ENCODE measurements around the gene METTL25B.

METTL25B gene

DNA sequence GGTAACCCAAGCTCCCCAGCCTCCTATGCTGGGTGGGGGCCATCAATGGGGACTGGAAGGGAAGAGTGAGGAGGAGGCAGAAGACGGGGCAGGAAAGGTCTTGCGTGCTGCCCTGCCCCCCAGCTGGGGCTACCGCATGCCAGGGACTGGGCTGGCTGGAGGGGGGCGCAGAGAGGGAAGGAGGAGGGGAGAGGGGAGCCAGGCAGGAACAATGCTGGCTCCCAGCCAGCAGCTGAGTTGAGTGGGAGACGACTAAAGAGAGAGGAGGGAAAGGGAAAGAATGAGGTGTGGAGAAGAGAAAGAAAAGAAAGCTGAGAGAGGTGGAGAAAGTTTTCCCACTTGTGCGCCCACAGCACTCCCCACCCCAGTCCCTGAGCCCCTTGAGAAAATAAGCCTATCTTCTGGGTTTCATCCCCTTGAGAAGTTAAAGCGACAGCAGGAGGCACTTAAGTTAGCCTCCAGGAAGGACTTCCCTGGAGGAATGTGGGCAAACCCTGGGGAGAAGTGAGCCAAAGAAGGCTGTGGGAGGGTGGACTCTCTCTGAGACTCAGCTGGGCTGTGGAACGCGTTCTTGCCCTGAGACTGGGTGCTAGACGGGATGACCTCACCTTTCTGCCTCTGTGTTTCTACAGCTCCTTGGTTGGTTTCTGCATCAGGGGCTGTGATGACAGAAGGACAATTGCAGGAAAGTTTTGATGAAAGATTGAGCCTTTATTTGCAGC lies 38.2 kb upstream of the METTL25B start:
- TF ChIP-seq CTCF (conservative IDR thresholded peaks at IDR 0.05; ENCODE audit: low read length): no peak
- DNase-seq (ENCODE audit: low read depth): peak; percentile 33
- H3K4me3 ChIP-seq (ENCODE audit: low read length): peak overlapping the region; percentile 20

GRCh38 chr1:156690675-156691036 lies 37.6 kb upstream of the METTL25B start:
- no peak for DNase-seq (ENCODE audit: low read depth)
- H3K4me3 ChIP-seq (ENCODE audit: low read length): no peak overlapping the region

DNA sequence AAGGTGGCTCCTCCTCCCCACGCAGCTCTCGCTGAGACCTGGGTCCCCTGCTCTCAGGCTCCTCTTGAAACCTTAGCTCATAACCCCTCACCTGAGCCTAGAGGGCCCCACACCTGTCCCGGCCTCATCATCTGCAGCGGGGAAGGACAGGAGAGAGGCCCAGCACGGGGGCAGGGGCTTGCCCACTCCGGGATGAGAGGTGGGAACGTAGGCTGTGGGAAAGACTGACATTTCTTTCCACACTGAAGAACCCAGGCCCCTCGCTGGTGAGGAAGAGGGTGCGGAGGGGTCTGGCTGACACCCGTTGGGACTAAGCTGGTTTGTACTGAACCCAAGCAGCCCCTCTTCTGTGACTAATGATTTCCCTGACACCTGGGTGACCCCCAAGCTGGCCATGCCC lies 37.1 kb upstream of the METTL25B start:
- TF ChIP-seq CTCF (conservative IDR thresholded peaks at IDR 0.05; ENCODE audit: low read length): no peak
- no peak overlapping the region for H3K4me3 ChIP-seq (ENCODE audit: low read length)
- no peak for DNase-seq (ENCODE audit: low read depth)

More at GRCh38 chr1:156690675-156691036, 37.6 kb upstream of the METTL25B start:
- TF ChIP-seq CTCF (conservative IDR thresholded peaks at IDR 0.05; ENCODE audit: low read length): no peak

GRCh38 chr1:156691665-156692440 lies 36.4 kb upstream of the METTL25B start:
- no peak overlapping the region for H3K4me3 ChIP-seq (ENCODE audit: low read length)
- peak; percentile 33 for TF ChIP-seq CTCF (conservative IDR thresholded peaks at IDR 0.05; ENCODE audit: low read length)
- no peak for DNase-seq (ENCODE audit: low read depth)

DNA sequence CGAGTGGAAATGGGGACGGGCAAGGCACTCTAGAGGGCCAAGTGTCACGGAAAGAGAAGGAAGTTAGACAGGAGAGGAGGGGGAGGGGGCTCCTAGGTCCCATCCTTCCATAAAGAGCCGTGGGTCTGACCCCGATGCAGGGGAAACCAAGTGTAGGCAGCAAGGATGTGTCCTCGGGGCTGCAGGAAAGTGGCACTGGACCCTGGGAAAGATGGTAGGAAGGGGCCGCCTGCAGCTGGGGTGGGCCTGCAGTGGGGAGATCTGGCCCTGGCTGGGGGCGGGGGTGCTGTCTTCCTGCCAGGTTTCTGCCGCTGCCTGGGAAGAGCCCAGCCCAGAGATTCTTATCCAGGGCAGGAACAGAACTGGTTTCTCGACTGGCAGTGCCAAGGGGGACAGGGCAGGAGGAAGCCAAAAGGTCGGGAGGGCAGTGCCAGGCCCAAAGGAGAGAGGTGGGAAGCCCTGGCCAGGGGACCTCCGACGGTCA lies 35.8 kb upstream of the METTL25B start:
- no peak for TF ChIP-seq CTCF (conservative IDR thresholded peaks at IDR 0.05; ENCODE audit: low read length)
- no peak overlapping the region for H3K4me3 ChIP-seq (ENCODE audit: low read length)
- no peak for DNase-seq (ENCODE audit: low read depth)

DNA sequence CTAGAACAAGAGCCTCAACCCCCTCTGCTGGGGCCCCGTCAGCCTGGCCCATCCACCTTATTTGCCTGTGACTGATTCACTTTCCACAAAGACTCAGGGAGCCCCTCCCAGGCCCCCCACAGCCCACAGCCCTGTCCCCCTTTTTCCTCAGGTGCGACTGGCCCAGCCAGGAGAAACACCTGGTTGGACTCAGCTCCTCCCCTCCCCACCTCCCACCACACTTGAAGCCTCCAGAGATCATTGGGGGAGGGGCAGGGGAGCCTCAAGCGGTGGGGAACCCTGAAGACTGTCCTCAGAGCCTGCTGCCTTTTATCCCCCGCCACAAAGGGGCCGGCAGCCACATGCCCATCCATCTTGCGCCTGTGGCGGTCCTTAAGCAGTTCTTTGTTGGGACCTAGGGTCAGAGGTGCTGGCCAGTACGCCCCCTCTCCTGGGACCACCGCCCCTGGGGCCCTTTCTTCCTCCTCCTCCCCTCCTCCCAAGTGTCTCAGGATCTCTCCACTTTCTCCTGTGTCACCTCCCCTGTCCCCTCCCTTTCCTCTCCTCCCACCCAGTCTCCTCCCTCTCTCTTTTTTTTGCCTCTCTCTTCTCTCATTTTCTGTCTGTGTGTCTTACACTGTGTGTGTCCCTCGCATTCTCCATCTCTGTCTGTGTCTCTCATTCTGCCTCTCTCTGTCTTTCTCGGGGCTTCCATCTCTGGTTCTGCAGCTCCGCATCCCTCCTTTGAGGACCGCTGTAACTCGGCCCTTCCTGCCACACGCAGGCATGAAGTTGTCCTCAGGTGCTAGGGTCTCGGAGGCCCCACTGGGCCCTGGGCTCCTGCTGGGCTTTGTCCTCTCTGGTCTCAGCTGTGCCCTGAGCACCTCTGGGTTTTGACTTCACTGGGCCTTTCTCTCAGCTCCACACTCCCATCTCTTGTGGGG lies 35.1 kb upstream of the METTL25B start:
- DNase-seq (ENCODE audit: low read depth): no peak
- H3K4me3 ChIP-seq (ENCODE audit: low read length): no peak overlapping the region
- no peak for TF ChIP-seq CTCF (conservative IDR thresholded peaks at IDR 0.05; ENCODE audit: low read length)

All from AG10803 (cell line).